Skeletal muscle cell (primary cell): Measurements from ENCODE around the gene CRISP2.
"Not testable (repeated sequence)": the region's sequence is repeated elsewhere in the genome, so short reads cannot be mapped to it uniquely, and the experiment has no call there.

Experiments used
- DNase-seq: peaks from one replicate; pipeline ENCODE4 v3.0.0-alpha.2; 2010; ENCODE audit warnings: low read depth
- H3K4me3 ChIP-seq: 2 replicates; pipeline ENCODE4 v1.5.1; 2011; ENCODE audit warnings: low read depth, mild to moderate bottlenecking, control low read depth, low read length, moderate library complexity

Gene CRISP2

GRCh38 chr6:49664054-49664453 lies 49.3 kb downstream of the CRISP2 start:
- DNase-seq, H3K4me3 ChIP-seq: not testable (repeated sequence)

- DNase-seq: no peak
- no peak overlapping the region for H3K4me3 ChIP-seq
These were observed 50.5 kb downstream of the CRISP2 start for GRCh38 chr6:49662892-49663261.

DNA sequence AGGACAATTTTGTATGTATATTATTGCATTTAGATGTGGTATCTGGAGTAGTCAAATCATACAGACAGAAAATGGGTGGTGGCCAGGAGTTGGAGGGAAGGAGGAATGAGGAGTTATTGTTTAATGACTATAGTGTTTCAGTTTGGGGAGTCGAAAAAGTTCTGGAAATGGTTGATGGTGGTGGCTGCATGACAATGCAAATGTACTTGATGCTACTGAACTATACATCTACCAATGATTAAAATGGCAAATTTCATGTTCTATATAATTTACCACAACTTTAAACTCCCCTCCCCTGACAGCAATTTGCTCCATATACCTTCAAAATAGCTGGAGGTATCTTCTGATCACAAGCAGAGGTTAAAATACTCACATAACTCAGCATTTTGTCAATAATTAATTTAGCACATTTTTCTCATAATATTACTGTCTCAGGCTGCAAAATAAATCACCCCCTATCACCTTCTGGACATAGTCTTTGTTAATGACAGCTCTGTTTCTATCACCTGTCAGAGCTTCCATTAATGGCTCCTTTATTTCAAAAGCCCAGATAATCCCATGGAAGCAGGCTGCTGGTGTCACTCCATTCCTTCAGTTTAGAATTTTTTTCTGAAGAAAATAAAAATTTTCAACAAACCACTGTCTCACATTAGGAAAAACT lies 51.0 kb downstream of the CRISP2 start:
- DNase-seq: no peak
- no peak overlapping the region for H3K4me3 ChIP-seq

DNA sequence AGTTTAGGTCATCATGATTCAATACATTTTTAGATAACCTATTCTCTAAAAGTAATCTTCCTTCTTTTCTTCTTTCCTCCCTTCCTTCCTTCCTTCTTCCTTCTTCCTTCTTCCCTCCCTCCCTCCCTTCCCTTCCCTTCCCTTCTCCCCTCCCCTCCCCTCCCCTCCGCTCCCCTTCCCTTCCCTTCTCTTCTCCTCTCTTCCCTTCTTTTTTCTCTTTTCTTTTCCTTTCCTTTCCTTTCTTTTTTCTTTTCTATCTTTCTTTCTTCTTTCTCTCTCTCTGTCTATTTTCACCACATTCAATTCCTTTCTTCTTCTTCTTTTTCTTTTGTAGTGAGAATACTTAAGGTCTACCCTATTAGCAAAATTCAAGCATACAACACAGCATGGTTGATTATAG lies 59.4 kb downstream of the CRISP2 start:
- DNase-seq: no peak
- H3K4me3 ChIP-seq: no peak overlapping the region

- no peak overlapping the region for H3K4me3 ChIP-seq
- no peak for DNase-seq
These were observed 59.9 kb downstream of the CRISP2 start for GRCh38 chr6:49653438-49653837.

GRCh38 chr6:49651239-49651638 lies 62.1 kb downstream of the CRISP2 start:
- H3K4me3 ChIP-seq: no peak overlapping the region
- no peak for DNase-seq

DNA sequence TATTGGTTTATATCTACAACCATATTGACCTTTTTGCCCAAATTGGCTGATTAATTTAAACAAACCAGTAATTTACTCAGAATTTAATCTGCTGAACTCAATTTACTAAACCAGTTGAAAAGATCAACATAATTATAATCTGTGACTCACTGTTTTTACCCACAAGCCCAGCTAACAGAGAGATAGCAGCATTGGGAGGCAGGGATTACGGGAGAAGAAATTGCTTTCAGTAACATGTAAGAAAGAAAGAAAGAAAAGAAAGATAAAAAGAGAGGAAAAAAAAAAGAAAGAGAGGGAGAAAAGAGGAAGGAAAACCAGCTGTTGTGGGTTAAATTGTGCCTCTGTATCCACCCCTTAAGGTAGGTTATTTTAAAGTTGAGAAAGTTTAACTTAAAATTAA lies 63.4 kb downstream of the CRISP2 start:
- DNase-seq: no peak
- H3K4me3 ChIP-seq: no peak overlapping the region

DNA sequence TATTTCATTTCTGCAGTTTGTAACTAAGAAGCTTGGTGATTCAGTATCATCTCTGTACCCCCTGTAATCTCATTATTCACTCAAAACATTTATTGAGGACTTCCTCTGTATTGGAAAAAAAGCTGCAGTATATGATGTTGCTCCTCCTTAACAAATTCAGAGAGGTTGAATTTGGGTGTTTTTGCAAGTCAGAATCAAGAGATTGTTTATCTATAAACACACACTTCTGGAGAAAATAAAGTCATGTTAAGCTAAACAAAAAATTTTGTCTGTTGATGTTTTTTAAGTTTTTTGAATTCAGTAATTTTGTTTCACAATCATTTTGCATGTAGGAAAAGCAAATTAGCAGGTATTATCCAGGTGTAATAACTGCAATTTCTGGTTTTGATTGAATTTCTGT lies 65.3 kb downstream of the CRISP2 start:
- no peak overlapping the region for H3K4me3 ChIP-seq
- no peak for DNase-seq

- no peak for DNase-seq
- no peak overlapping the region for H3K4me3 ChIP-seq
These were observed 65.9 kb downstream of the CRISP2 start for GRCh38 chr6:49647476-49647875.

DNA sequence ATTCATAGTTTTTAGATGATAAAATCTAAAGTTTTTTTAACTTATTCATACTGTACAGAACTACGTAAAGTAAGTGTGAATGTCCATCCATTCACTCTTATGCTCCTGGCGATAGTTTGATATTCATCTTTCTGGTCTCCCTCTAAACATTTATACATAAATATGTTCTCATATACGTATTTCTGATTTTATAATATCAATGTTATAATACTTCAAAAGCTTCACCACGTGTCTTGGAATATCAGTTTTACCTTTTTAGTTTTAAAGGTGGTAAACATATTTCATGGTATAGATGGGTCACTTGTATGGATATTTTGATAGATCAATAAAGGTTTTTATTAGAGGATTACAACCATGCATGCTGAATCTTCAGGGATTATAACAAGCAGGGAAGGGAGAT lies 66.4 kb downstream of the CRISP2 start:
- H3K4me3 ChIP-seq: no peak overlapping the region
- no peak for DNase-seq

DNA sequence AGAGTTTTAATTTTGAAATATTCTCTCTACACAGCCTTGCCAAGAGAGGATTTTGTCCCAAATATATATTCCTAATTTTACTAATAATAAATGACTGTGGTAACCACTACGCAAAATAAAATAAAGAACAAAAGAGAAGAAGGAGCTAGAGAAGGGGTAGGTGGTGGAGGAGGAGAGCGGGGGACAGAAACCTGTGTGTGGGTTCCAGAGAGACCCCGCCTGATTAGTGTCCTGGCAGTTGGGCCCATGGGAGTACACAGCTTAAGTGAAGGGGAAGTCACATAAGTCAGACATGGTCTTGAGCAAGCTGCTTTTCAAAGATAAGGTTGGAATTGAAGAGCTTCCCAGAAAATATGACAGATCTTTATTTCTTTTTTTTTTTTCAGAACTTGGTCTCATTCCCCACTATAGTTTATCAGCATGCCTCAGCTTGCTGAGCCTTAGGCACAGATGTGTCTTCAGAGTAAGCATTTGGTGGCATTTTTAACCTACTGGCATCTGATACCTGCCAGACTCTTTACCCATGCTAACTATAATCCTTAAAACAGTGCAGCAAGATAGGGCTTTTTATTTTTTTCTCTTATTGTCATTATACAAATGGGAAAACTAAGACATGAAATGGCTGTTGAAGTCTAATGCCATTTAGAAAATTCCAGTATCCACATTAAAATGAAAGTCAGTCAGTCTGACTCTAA lies 67.1 kb downstream of the CRISP2 start:
- H3K4me3 ChIP-seq: no peak overlapping the region
- no peak for DNase-seq

DNA sequence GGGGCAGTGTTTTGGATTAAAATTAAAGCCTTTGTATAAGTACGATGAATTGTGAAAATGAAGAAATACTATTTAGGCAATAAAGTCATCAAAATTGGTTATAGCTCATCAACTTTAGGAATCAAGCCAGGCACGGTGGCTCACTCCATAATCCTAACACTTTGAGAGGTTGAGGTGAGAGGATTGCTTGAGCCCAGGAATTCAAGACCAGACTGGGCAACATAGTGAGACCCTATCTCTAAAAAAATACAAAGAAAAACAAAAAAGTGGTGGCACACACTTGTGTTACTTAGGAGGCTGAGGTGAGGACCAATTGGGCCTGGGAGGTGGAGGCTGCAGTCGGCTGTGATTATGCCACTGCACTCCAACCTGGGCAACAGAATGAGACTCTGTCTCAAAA lies 68.2 kb downstream of the CRISP2 start:
- no peak overlapping the region for H3K4me3 ChIP-seq
- DNase-seq: no peak
